OCI-M1 (cell line): ENCODE data around the gene ATP13A3.
A peak's percentile ranks its signal among the peaks of the same experiment; 100 is the strongest.
"Not testable (repeated sequence)": the region's sequence is repeated elsewhere in the genome, so short reads cannot be mapped to it uniquely, and the experiment has no call there.

Experiments
- DNase-seq: peaks from one replicate; lab custom pipeline; 2025; lab: John Stamatoyannopoulos, UW

The ATP13A3 gene

DNA sequence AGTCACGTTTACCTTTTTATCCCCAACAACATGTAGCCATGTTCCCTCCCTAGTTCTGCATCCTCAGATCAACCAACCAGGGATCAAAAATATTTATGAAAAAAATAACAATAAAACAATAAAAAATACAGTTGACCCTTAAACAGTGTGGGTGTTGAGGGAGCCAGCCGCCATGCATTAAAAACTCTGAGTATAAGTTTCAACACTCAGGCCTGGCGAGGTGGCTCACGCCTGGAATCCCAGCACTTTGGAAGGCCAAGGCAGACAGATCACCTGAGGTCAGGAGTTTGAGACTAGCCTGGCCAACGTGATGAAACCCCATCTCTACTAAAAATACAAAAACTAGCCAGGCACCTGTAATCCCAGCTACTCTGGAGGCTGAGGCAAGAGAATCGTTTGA, 12.7 kb upstream of the ATP13A3 start:
- DNase-seq: not testable (repeated sequence)

DNA sequence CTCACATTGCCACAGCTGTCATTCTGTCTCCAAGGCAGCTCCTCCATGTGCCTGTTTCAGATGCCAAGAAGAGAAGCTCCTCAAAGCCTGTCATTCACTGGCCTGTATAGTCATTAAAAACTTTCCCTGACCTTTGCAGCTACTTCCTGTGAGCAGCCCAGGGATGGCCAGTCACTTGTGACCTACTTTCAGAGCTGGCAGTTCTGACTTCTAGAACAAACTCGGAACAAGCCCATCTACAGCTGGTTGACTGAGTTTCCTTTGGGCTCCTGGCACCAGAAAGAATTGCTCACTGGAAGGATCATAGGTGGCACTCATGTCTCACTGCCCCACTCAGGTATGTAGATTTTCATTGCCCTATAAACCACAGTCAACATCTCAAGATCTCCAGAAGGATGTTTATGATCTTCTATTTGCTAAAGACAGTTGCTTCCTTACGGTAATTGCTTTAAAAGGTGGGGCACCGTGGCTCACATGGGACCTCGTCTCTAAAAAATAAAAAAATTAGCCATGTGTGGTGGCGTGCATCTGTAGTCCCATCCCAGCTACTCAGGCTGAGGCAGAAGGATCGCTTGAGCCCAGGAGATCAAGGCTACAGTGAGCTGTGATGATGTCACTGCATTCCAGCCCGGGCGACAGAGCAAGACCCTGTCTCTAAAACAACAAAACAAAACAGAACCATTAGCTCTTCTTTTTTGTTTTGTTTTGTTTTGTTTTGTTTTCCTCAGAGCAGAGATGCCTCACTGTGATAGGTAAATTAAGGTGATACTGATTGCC, 11.2 kb upstream of the ATP13A3 start:
- no peak for DNase-seq

GRCh38 chr3:194496217-194496919, 9.6 kb upstream of the ATP13A3 start:
- DNase-seq: peak; percentile 34

GRCh38 chr3:194494951-194495374, 8.2 kb upstream of the ATP13A3 start:
- DNase-seq: no peak

GRCh38 chr3:194493995-194494927, 7.5 kb upstream of the ATP13A3 start:
- peak; percentile 13 for DNase-seq

DNA sequence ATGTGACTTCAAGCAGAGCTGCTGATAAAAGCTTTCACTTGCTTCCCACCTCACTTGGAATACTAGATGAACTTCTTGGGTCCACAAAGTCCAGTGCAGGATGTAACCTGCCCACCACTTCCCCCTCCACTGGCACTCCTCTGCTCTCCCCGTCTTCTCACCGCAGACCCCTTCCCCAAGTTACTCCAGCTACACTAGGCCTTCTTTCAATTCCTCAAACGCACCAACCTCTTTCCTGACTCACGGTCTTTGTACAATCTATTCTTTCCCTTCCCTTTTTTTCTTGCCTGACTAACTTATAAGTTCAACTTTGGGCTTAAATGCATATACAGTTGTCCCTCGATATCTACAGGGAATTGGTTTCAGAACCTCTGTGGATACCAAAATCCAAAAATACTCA, 5.2 kb upstream of the ATP13A3 start:
- no peak for DNase-seq

DNA sequence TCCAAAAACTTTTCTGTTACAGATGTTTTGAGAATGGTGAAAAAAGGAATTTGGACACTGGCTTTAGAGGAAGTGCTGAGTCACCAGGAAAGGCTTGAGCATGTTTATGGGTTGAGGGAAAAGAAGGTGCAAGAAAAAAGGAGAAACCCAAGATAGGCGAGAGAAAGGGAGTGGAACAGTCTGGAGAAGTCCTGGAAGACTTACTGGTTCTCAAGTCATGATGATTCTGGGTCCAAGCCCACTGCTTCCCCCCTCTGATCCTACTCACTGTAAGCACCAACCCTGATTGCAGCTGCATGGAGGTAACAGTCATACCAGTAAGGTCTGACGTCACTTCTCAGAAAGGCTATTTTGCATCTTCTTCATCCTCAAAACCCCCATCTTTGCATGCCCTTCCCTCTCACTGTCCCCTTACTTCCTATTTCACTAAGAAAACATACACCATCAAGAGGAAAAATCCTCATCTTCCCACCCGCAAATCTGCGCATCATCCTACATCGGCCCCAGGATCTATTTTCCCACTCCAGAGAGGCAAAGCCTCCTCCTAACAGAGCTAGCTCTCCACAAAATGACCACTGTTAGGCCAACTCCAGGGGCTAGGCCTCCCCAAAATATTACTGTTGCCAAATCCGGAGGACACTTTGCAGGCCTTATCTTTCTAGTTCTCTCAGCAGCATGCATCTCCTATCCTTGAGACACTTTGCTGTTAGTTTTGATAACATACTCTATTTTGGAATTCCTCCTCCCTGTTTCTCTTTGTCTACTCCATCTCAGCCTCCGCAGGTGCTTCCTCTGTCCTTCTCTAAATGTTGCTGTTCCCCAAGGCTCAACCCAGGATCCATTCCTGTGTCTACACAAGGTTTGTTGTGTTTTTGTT, 3.2 kb upstream of the ATP13A3 start:
- no peak for DNase-seq

DNA sequence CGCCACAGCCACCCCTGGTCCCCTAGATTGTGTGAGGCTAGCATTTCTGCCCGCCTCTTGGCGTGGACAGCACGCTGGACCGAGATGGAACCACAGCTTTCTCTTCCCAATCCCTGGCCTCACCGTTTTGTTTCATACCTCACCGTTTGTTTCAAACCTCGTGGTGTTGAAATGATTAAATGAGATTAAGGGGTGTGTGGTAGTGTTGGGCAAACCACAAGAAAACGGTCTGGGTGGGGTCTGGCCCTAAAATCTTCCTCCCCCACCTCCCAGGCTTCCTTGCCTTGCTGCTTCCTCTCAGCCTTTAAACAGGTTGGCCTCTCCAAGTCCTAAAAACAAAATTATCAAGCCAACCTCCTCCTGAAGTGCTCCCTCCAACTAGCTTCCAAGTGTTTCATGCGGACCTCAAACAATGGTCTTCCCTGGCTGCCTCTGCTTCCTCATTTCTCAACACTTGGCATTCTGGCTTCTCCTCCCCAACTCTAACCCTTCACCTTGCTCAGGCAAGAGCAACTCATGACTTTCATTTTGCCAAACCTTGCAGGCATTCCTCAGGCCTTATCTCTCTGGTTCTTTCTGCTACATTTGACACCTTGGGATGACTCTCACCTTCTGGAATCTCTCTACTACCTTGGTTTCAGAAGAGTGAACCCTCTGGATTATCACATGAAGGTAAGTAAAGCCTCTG, 1.4 kb upstream of the ATP13A3 start:
- DNase-seq: peak; percentile 89

- peak; percentile 73 for DNase-seq
Observed at GRCh38 chr3:194487289-194488054, 670 bp upstream of the ATP13A3 start.

DNA sequence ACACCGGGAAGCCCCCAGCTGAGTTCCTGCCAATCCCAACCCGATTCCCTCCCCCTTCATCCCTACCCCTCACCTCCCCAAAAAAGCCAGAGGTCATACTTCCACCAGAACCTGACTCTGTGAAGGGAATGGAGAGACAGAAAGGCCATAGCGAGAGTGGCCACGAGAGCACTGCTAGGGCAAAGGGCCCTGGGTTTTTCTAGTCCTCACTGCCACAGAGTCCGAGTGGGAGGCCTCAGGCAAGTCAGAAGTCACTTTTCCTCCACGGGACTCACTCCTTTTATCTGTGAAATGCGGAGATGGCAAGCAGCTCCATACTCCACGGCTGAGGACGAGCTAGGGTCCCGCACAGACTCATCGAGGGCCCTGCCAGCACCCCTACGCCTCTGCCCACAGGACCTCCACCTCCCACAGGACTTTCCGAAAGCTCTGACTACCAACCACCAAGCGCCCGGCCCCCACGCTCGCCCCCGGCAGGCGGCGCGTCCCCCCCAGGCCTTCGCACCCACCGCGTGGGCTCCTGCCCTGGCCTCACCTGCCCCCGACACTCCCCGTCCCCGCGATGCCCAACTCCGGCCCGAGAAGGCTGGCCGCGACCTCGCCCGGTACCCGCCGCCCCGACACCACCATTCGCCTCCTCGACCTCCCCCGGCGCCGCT, 792 bp downstream of the ATP13A3 start:
- DNase-seq: peak; percentile 46

DNA sequence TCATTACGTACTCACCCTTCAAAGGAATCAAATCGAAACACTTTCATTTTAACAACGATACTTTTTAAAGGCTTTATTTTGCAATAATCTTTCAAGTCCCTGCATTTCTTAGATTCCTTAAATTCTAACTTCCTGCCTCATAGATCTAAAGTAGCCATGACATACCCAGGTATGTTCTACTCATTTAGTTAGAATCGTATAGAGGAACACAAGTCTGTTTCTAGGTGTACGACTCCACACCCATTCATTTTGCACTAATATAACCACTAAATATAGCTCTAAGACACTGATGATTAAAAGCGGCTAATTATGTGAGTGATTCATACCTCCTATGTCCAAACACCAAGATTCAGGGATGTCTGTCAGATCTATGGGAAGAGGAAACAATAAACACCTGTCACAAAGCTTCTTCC, 1.3 kb downstream of the ATP13A3 start:
- DNase-seq: peak; percentile 24

DNA sequence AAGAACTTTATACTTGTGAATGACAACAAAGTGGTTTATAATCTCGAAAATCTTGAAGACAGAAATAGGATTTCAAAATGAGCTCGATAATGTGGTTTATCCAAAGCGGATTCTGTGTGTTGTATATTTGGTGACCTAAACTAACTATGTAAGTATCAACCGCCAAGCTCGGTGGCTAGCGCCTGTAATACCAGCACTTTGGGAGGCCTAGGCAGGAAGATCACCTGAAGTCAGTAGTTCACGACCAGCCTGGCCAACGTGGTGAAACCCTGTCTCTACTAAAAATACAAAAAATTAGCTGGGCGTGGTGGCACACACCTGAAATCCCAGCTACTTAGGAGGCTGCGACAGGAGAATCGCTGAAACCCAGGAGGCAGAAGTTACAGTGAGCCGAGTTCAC, 2.2 kb downstream of the ATP13A3 start:
- no peak for DNase-seq

- DNase-seq: no peak
Observed at GRCh38 chr3:194483850-194484249, 3.0 kb downstream of the ATP13A3 start.

DNA sequence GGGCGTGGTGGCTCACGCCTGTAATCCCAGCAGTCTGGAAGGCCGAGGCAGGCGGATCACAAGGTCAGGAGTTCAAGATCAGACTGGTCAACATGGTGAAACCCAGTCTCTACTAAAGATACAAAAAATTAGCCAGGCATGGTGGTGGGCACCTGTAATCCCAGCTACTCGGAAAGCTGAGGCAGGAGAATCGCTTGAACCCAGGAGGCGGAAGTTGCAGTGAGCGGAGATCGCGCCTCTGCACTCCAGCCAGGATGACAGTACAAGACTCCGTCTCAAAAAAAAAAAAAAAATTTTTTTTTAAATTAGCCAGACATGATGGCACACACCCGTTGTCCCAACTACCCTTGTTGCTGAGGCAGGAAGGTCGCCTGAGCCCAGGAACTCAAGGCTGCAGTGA, 4.0 kb downstream of the ATP13A3 start:
- not testable (repeated sequence) for DNase-seq

GRCh38 chr3:194482196-194482593, 4.6 kb downstream of the ATP13A3 start:
- no peak for DNase-seq

DNA sequence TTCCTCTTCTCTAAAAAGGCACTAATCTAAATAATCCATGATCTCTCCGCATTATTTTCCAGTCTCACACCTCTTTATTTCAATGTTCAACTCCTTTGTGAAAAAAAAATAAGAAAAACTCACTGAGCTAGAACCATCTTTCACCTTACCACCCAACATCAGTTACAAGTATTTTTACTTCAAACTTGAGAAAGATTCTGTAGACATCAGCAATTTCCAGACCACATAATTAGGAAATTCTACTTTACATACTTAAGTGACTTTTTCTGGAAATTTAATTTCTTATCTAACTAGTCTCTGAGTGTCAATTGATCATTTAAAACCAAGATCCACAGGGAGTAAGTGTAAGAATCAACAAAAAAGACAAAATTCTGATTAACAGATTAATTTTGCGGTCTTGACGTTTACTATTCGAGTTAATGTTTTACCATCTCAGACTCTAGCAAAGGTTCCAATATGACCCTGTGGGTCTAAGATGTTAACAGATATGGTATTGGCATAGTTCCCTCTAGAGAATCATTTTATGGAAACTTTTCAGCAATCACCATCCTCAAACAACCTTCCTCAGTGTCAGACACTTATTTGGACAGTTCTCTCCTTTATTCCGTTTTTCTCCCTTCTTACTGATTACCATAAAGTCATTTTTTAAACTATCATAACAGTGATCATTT, 5.1 kb downstream of the ATP13A3 start:
- DNase-seq: no peak

- DNase-seq: no peak
Observed at GRCh38 chr3:194481103-194481502, 5.7 kb downstream of the ATP13A3 start.

DNA sequence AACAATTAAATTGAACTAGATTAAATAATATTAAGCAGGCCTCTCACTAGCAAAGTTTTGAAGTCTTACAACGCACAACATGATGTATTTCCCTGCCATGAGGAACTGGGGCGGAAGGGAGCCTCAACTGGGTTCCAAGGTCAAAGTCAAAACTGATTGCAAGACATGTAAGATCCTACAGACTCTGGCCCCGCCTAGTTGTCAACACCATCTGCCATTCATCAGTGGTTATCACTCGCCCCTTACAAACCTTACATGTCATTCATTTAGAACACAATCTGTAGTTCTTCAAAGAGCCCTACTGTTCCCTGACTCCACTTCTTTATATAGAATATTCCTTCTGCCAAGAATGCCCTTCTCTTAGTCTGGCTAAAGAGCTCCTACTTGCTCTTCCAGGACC, 10.0 kb downstream of the ATP13A3 start:
- DNase-seq: no peak

DNA sequence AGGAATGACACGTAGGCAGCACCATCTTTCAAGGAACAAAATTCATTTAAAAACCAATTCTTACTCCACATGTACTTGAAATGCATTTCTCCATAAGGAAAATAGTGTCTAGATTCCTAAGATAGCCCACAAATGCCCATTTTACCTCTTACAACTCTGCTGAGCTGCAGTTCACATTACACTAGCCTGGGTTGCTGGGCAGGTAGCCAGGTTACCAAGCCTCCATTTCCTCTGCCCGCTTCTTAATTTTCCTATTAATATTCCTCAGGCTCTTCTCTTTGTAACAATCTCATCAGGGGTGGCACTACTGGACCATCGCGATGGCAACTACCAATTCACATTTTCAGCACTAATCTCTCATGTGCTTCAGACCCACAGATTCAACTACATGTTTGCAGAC, 10.8 kb downstream of the ATP13A3 start:
- no peak for DNase-seq
